Renal cortical epithelial cell (primary cell): ENCODE data around the gene ANKRA2. TPM values are rescaled to one million over a fixed set of nuclear protein-coding genes. Genes with fewer than 3 reads are reported as not detected.

ENCODE experiments used
- total RNA-seq: library from RNA; depleted of rRNA; stranded (reverse); fragments of >200 nt; gene quantifications from 2 replicates; pipeline ENCODE4 v1.2.3, GENCODE V29; 2014

ANKRA2 gene
- total RNA-seq, 1 donor from 2014 or later = 19.0 TPM

Other genes with a start within 250 kb of the ANKRA2 start
- gene FOXD1, start 116.9 kb downstream of the ANKRA2 start, total RNA-seq = 7.3 and 9.6 TPM in 2 replicates
- 267 and 336 TPM in 2 replicates for gene BTF3, start 67.2 kb downstream of the ANKRA2 start, total RNA-seq
- 22.2 and 24.0 TPM in 2 replicates for gene UTP15, start 104 bp upstream of the ANKRA2 start, total RNA-seq
- gene ARHGEF28, start 60.6 kb upstream of the ANKRA2 start, total RNA-seq = 74.5 and 112 TPM in 2 replicates